GM12878 (cell line): Measurements from ENCODE around the gene CDH5. TPM values are rescaled to one million over a fixed set of nuclear protein-coding genes. Genes with fewer than 3 reads are reported as not detected.

ENCODE experiments used
- ATAC-seq: fragments of 200-7000 bp; cut with Tn5 transposase; 3 replicates; pipeline ENCODE4 v1.9.1; 2020; ENCODE audit warnings: mild to moderate bottlenecking, moderate library complexity
- BruUV-seq: library from RNA; stranded (reverse); fragments of 400-500 nt; replicated peaks from 2 replicates; lab custom pipeline; 2021; lab: Mats Ljungman, UMichigan
- CTCF ChIA-PET: fragments of 300-600 bp; sonication (Branson Sonifier 250); formaldehyde crosslinking; extraction: SDS; loops from one replicate; lab custom pipeline; 2021; ENCODE audit warnings: inconsistent platforms; lab: Yijun Ruan, JAX
- POLR2A ChIA-PET: fragments of 350-600 bp; formaldehyde crosslinking; extraction: SDS; loops from one replicate; lab custom pipeline; 2021; ENCODE audit warnings: inconsistent platforms; lab: Charles Lee
- RAD21 ChIA-PET: fragments of 300-600 bp; sonication (Branson Sonifier 250); formaldehyde crosslinking; loops from one replicate; lab custom pipeline; 2023; ENCODE audit warnings: antibody characterized with exemption; ENCODE audit not compliant: unreplicated experiment; lab: Charles Lee
- SMC1A ChIA-PET: fragments of 300-600 bp; sonication (Branson Sonifier 250); formaldehyde crosslinking; loops from one replicate; lab custom pipeline; 2023; ENCODE audit not compliant: unreplicated experiment, uncharacterized antibody; lab: Charles Lee
- DNase-seq: peaks from one replicate; pipeline ENCODE4 v3.0.0-alpha.2; 2011; ENCODE audit warnings: low read depth, low spot score
- FAIRE-seq: peaks from 3 replicates; lab custom pipeline; 2011; peaks lifted over from hg19 to GRCh38; lab: Jason Lieb, UNC
- H2AFZ ChIP-seq: 2 replicates; pipeline ENCODE4 v1.6.0; 2011; ENCODE audit warnings: low read depth, low read length, control low read depth; ENCODE audit not compliant: control insufficient read depth
- H3K27ac ChIP-seq: 2 replicates; pipeline ENCODE4 v1.5.1; 2011; ENCODE audit warnings: control low read depth; ENCODE audit not compliant: control insufficient read depth, insufficient read depth
- H3K27me3 ChIP-seq, 2 experiments: replicated peaks in 1 of 2; 2 replicates each; pipeline versions ENCODE4 v1.6.0 to v1.6.1; 2011; ENCODE audit warnings: low read length in 1 of 2; ENCODE audit not compliant: control insufficient read depth in 2 of 2, insufficient read depth in 2 of 2
- H3K36me3 ChIP-seq, 2 experiments: 2 replicates each; pipeline ENCODE4 v1.5.1; 2011; ENCODE audit warnings: low read length in 1 of 2; ENCODE audit not compliant: control insufficient read depth in 2 of 2, insufficient read depth in 2 of 2
- H3K4me1 ChIP-seq: 2 replicates; pipeline ENCODE4 v1.6.1; 2011; ENCODE audit warnings: mild to moderate bottlenecking, low read length, moderate library complexity, mixed read lengths; ENCODE audit not compliant: control insufficient read depth, insufficient read depth
- H3K4me2 ChIP-seq: 2 replicates; pipeline ENCODE4 v1.6.0; 2011; ENCODE audit warnings: control low read depth; ENCODE audit not compliant: control insufficient read depth, insufficient read depth
- H3K4me3 ChIP-seq: fragments of 200-600 bp; sonication (generic); 2 replicates; pipeline ENCODE4 v1.5.1; 2016
- H3K79me2 ChIP-seq: 2 replicates; pipeline ENCODE4 v1.6.0; 2011; ENCODE audit warnings: low read length; ENCODE audit not compliant: control insufficient read depth, insufficient read depth
- H3K9ac ChIP-seq: 2 replicates; pipeline ENCODE4 v1.8.0; 2011; ENCODE audit warnings: low read length, control low read depth, mixed read lengths; ENCODE audit not compliant: control insufficient read depth, insufficient read depth
- H3K9me3 ChIP-seq: replicated peaks from 3 replicates; pipeline ENCODE4 v1.5.1; 2011; ENCODE audit warnings: mild to moderate bottlenecking, low read length; ENCODE audit not compliant: control insufficient read depth, insufficient read depth
- H4K20me1 ChIP-seq: 2 replicates; pipeline ENCODE4 v1.6.0; 2011; ENCODE audit not compliant: control insufficient read depth, insufficient read depth
- BACH1 ChIP-seq: fragments of 450-650 bp; IDR thresholded peaks from 2 replicates; pipeline ENCODE4 v1.6.1; 2017; ENCODE audit warnings: mild to moderate bottlenecking, borderline replicate concordance
- CHD4 ChIP-seq: fragments of 200-600 bp; sonication (generic); IDR thresholded peaks from 2 replicates; pipeline ENCODE4 v1.6.1; 2016; ENCODE audit warnings: mild to moderate bottlenecking
- ESRRA ChIP-seq: IDR thresholded peaks from 2 replicates; pipeline ENCODE4 v1.6.1; 2012; ENCODE audit warnings: mild to moderate bottlenecking, low read length, improper control_type of control experiment
- KAT2A ChIP-seq: conservative IDR thresholded peaks from 2 replicates; pipeline ENCODE4 v1.6.1; 2011; ENCODE audit warnings: low read depth, low read length; ENCODE audit not compliant: control insufficient read depth
- SIN3A ChIP-seq: IDR thresholded peaks from 2 replicates; pipeline ENCODE4 v1.6.1; 2012; ENCODE audit warnings: low read depth, low read length, improper control_type of control experiment
- SMAD5 ChIP-seq: IDR thresholded peaks from 2 replicates; pipeline ENCODE4 v1.6.1; 2016; ENCODE audit warnings: antibody characterized with exemption, low read depth
- SREBF2 ChIP-seq: IDR thresholded peaks from 2 replicates; pipeline ENCODE4 v1.6.1; 2012; ENCODE audit warnings: mild to moderate bottlenecking, low read length
- SUZ12 ChIP-seq: fragments of 200-600 bp; sonication (generic); IDR thresholded peaks from one replicate; pipeline ENCODE4 v1.6.1; 2018; ENCODE audit warnings: antibody characterized with exemption, mild to moderate bottlenecking; ENCODE audit not compliant: unreplicated experiment
- ZBED1 ChIP-seq: IDR thresholded peaks from 2 replicates; pipeline ENCODE4 v1.6.1; 2016; ENCODE audit warnings: borderline replicate concordance
- ZNF384 ChIP-seq: IDR thresholded peaks from 2 replicates; pipeline ENCODE4 v1.6.1; 2012; ENCODE audit warnings: low read depth, mild to moderate bottlenecking, low read length, improper control_type of control experiment, borderline replicate concordance
- whole genome bisulfite sequencing: methylation state at CpG from one replicate; pipeline ENCODE4 v1.1.6; 2016; ENCODE audit warnings: low lambda C conversion rate; ENCODE audit not compliant: insufficient replicate concordance, insufficient coverage; ENCODE audit errors: missing lambda C conversion rate; 5-methylcytosine and 5-hydroxymethylcytosine counted together
- in situ Hi-C: fragments of 300-500 bp; cut with MboI; formaldehyde crosslinking; loops from 9 replicates; pipeline ENCODE4 v1.14.3; 2018; ENCODE audit warnings: mixed read lengths
- intact Hi-C: fragments of 100-400 bp; cut with micrococcal nuclease; formaldehyde crosslinking; loops from one replicate; pipeline ENCODE4 v1.14.2; 2022; ENCODE audit not compliant: unreplicated experiment
- polyA plus RNA-seq, 11 experiments: library from polyadenylated mRNA; depleted of rRNA in 4 of 11; unstranded in 6 of 11; stranded (reverse) in 5 of 11; fragments of >200 nt; fragmentation: Nextera tagmentation in 4 of 11; fragmentation: Illumina TruSeq in 1 of 11; extraction: Ambion mirVana in 4 of 11; extraction: Trizol in 1 of 11; gene quantifications; 1 replicate in 1 of 11; 2 replicates in 10 of 11; pipeline versions ENCODE4 v1.2.1 to v1.2.3, GENCODE V29; 2011 to 2016; ENCODE audit warnings: inconsistent platforms in 2 of 11, missing spikeins in 2 of 11, low read depth in 1 of 11
- total RNA-seq, 4 experiments: library from RNA; depleted of rRNA in 3 of 4; stranded (reverse); fragments of >200 nt in 3 of 4; fragmentation: Illumina TruSeq in 1 of 4; extraction: Trizol in 1 of 4; gene quantifications; 2 replicates each; pipeline versions ENCODE4 v1.2.1 to v1.2.3, GENCODE V29; 2013 to 2021
- TF ChIP-seq, protein P1 (sequence below): fragments of 450-650 bp; formaldehyde crosslinking; IDR thresholded peaks from 2 replicates; pipeline ENCODE4 v1.4.0; 2022; ENCODE audit warnings: mild to moderate bottlenecking, moderate library complexity
- TF ChIP-seq, protein P2 (sequence below): fragments of 450-650 bp; IDR thresholded peaks from 2 replicates; pipeline ENCODE4 v1.6.1; 2017; ENCODE audit warnings: mild to moderate bottlenecking, moderate library complexity
- TF ChIP-seq, protein P3 (sequence below): fragments of 450-650 bp; IDR thresholded peaks from 2 replicates; pipeline ENCODE4 v1.6.1; 2017; ENCODE audit warnings: mild to moderate bottlenecking, moderate library complexity

CDH5 gene
- total and polyA plus RNA-seq, 10 of the 15 experiments (the other 5 are each of a cell fraction or from before 2014, with no cell fraction given), result not detected

DNA sequence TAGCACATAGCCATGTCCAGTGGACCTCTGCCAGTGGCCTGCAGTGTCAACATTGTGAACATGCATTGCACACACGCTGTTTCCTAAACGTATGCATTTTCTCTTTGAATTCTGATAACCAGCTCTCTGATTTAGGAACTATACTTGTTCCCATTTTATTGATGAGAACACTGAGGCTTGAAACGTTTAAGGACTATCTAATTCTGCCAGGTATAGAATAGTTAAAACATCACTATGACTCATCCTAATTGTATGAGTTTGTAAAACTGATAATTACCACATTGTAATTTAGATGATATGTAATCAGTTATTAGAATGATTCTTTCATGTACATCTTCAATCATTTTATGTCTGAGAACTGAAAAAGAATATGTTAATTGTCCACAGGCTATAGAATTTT lies 63.7 kb downstream of the CDH5 start (continued):
- TF ChIP-seq, protein P1, sequence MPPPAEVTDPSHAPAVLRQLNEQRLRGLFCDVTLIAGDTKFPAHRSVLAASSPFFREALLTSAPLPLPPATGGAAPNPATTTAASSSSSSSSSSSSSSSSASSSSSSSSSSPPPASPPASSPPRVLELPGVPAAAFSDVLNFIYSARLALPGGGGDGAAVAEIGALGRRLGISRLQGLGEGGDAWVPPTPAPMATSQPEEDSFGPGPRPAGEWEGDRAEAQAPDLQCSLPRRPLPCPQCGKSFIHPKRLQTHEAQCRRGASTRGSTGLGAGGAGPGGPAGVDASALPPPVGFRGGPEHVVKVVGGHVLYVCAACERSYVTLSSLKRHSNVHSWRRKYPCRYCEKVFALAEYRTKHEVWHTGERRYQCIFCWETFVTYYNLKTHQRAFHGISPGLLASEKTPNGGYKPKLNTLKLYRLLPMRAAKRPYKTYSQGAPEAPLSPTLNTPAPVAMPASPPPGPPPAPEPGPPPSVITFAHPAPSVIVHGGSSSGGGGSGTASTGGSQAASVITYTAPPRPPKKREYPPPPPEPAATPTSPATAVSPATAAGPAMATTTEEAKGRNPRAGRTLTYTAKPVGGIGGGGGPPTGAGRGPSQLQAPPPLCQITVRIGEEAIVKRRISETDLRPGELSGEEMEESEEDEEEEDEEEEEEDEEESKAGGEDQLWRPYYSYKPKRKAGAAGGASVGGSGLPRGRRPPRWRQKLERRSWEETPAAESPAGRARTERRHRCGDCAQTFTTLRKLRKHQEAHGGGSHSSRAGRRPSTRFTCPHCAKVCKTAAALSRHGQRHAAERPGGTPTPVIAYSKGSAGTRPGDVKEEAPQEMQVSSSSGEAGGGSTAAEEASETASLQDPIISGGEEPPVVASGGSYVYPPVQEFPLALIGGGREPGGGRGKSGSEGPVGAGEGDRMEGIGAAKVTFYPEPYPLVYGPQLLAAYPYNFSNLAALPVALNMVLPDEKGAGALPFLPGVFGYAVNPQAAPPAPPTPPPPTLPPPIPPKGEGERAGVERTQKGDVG (CRISPR knock-in tag), result no peak

DNA sequence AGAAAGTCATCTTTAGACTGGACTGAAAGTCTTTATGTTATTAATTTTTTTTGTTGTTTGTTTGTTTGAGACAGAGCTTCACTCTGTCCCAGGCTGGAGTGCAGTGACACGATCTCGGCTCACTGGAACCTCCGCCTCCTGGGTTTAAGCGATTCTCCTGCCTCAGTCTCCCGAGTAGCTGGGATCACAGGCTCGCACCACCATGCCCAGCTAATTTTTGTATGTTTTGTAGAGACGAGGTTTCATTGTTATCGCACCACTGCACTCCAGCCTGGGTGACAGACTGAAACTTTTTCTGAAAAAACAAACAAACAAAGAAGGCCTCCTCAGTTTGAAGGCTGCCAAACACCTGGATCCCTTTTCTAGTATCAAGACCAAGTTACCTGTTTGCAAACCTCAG lies 65.3 kb downstream of the CDH5 start:
- peaks cover 19 to 27% of the 10 kb centered on the region in 2 experiments for H3K27me3 ChIP-seq
- no peak overlapping the region for H3K27ac ChIP-seq
- POLR2A ChIA-PET, result no interaction called here
- no peak overlapping the region for H2AFZ ChIP-seq
- H4K20me1 ChIP-seq, result no peaks in the 10 kb centered on the region
- CTCF ChIA-PET, result no interaction called here
- RAD21 ChIA-PET, result no interaction called here
- H3K9me3 ChIP-seq, result no peaks in the 10 kb centered on the region
- DNase-seq (no peak), FAIRE-seq (no peak), ATAC-seq (no peak)
- intact Hi-C loops, result no loop called here
- no peaks in the 10 kb centered on the region for H3K79me2 ChIP-seq
- H3K9ac ChIP-seq, result no peak overlapping the region
- in situ Hi-C loops, result no loop called here
- no peaks in the 10 kb centered on the region for H3K36me3 ChIP-seq
- no peaks in the 10 kb centered on the region for H3K4me1 ChIP-seq
- no peak overlapping the region for H3K4me2 ChIP-seq
- H3K4me3 ChIP-seq, result no peak overlapping the region
- BruUV-seq, result no TSS peak
- SMC1A ChIA-PET, result no interaction called here
- 46% methylated on average over 8 of the region's 8 CpGs for WGBS
- TF ChIP-seq KAT2A (no peak), ESRRA (no peak), SMAD5 (no peak), SIN3A (no peak), ZNF384 (no peak), SREBF2 (no peak), SUZ12 (no peak), CHD4 (no peak), ZBED1 (no peak), BACH1 (no peak)
- TF ChIP-seq, protein P2, sequence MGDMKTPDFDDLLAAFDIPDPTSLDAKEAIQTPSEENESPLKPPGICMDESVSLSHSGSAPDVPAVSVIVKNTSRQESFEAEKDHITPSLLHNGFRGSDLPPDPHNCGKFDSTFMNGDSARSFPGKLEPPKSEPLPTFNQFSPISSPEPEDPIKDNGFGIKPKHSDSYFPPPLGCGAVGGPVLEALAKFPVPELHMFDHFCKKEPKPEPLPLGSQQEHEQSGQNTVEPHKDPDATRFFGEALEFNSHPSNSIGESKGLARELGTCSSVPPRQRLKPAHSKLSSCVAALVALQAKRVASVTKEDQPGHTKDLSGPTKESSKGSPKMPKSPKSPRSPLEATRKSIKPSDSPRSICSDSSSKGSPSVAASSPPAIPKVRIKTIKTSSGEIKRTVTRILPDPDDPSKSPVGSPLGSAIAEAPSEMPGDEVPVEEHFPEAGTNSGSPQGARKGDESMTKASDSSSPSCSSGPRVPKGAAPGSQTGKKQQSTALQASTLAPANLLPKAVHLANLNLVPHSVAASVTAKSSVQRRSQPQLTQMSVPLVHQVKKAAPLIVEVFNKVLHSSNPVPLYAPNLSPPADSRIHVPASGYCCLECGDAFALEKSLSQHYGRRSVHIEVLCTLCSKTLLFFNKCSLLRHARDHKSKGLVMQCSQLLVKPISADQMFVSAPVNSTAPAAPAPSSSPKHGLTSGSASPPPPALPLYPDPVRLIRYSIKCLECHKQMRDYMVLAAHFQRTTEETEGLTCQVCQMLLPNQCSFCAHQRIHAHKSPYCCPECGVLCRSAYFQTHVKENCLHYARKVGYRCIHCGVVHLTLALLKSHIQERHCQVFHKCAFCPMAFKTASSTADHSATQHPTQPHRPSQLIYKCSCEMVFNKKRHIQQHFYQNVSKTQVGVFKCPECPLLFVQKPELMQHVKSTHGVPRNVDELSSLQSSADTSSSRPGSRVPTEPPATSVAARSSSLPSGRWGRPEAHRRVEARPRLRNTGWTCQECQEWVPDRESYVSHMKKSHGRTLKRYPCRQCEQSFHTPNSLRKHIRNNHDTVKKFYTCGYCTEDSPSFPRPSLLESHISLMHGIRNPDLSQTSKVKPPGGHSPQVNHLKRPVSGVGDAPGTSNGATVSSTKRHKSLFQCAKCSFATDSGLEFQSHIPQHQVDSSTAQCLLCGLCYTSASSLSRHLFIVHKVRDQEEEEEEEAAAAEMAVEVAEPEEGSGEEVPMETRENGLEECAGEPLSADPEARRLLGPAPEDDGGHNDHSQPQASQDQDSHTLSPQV, result no peak
- TF ChIP-seq, protein P3, sequence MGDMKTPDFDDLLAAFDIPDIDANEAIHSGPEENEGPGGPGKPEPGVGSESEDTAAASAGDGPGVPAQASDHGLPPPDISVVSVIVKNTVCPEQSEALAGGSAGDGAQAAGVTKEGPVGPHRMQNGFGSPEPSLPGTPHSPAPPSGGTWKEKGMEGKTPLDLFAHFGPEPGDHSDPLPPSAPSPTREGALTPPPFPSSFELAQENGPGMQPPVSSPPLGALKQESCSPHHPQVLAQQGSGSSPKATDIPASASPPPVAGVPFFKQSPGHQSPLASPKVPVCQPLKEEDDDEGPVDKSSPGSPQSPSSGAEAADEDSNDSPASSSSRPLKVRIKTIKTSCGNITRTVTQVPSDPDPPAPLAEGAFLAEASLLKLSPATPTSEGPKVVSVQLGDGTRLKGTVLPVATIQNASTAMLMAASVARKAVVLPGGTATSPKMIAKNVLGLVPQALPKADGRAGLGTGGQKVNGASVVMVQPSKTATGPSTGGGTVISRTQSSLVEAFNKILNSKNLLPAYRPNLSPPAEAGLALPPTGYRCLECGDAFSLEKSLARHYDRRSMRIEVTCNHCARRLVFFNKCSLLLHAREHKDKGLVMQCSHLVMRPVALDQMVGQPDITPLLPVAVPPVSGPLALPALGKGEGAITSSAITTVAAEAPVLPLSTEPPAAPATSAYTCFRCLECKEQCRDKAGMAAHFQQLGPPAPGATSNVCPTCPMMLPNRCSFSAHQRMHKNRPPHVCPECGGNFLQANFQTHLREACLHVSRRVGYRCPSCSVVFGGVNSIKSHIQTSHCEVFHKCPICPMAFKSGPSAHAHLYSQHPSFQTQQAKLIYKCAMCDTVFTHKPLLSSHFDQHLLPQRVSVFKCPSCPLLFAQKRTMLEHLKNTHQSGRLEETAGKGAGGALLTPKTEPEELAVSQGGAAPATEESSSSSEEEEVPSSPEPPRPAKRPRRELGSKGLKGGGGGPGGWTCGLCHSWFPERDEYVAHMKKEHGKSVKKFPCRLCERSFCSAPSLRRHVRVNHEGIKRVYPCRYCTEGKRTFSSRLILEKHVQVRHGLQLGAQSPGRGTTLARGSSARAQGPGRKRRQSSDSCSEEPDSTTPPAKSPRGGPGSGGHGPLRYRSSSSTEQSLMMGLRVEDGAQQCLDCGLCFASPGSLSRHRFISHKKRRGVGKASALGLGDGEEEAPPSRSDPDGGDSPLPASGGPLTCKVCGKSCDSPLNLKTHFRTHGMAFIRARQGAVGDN, result no peak
